SK-N-SH (cell line): Measurements from ENCODE around the gene ZNF814. TPM values are rescaled to one million over a fixed set of nuclear protein-coding genes. Genes with fewer than 3 reads are reported as not detected.
"Not testable (repeated sequence)": the region's sequence is repeated elsewhere in the genome, so short reads cannot be mapped to it uniquely, and the experiment has no call there.

ENCODE experiments used
- CTCF ChIA-PET: fragments of 300-600, 350-600 bp; formaldehyde crosslinking; extraction: SDS; loops from one replicate; lab custom pipeline; 2021; lab: Yijun Ruan, JAX
- POLR2A ChIA-PET: fragments of 350-600 bp; sonication (Branson Sonifier 250); formaldehyde crosslinking; extraction: SDS; loops from one replicate; lab custom pipeline; 2020; ENCODE audit warnings: antibody characterized with exemption, inconsistent platforms; lab: Yijun Ruan, JAX
- DNase-seq: peaks from one replicate; pipeline ENCODE4 v3.0.0; 2012
- H2AFZ ChIP-seq: fragments of 200-600 bp; sonication (generic); 2 replicates; pipeline ENCODE4 v1.8.1; 2016; ENCODE audit warnings: antibody characterized with exemption, mild to moderate bottlenecking, low read depth
- H3F3A ChIP-seq: fragments of 200-600 bp; sonication (generic); replicated peaks from 2 replicates; pipeline ENCODE3; 2016; ENCODE audit warnings: antibody characterized with exemption, mild to moderate bottlenecking; ENCODE audit not compliant: insufficient read depth
- H3K27ac ChIP-seq, 2 experiments: fragments of 200-500 bp in 1 of 2; fragments of 200-600 bp in 1 of 2; sonication (Bioruptor generic) in 1 of 2; sonication (generic), shearing (Covaris generic) in 1 of 2; 2 replicates each; pipeline versions ENCODE4 v1.5.1 to v1.6.1; 2014 to 2016; ENCODE audit warnings: low read depth in 2 of 2, inconsistent platforms in 1 of 2, low read length in 1 of 2, mild to moderate bottlenecking in 1 of 2, mixed read lengths in 1 of 2
- H3K27me3 ChIP-seq: fragments of 200-600 bp; sonication (generic), shearing (Covaris generic); 2 replicates; pipeline ENCODE4 v1.6.1; 2016; ENCODE audit warnings: mixed run types; ENCODE audit not compliant: insufficient read depth
- H3K36me3 ChIP-seq, 2 experiments: fragments of 200-500 bp in 1 of 2; fragments of 200-600 bp in 1 of 2; sonication (Bioruptor generic) in 1 of 2; sonication (generic) in 1 of 2; replicated peaks in 1 of 2; 2 replicates each; pipeline versions ENCODE3 to v1.5.1; 2014 to 2016; ENCODE audit warnings: low read length in 1 of 2, mild to moderate bottlenecking in 1 of 2; ENCODE audit not compliant: insufficient read depth in 2 of 2, control insufficient read depth in 1 of 2
- H3K4me1 ChIP-seq, 2 experiments: fragments of 200-500 bp in 1 of 2; fragments of 200-600 bp in 1 of 2; sonication (Bioruptor generic) in 1 of 2; sonication (generic), shearing (Covaris generic) in 1 of 2; 2 replicates each; pipeline versions ENCODE4 v1.5.1 to v1.6.1; 2014 to 2016; ENCODE audit warnings: low read depth in 1 of 2, low read length in 1 of 2, mixed run types in 1 of 2; ENCODE audit not compliant: insufficient read depth in 2 of 2, control insufficient read depth in 1 of 2
- H3K4me2 ChIP-seq: fragments of 200-600 bp; sonication (generic), shearing (Covaris generic); 2 replicates; pipeline ENCODE4 v1.6.1; 2017; ENCODE audit warnings: mixed run types
- H3K4me3 ChIP-seq, 2 experiments: fragments of 200-500 bp in 1 of 2; fragments of 200-600 bp in 1 of 2; sonication (Bioruptor generic) in 1 of 2; sonication (generic), shearing (Covaris generic) in 1 of 2; 2 replicates each; pipeline versions ENCODE4 v1.5.1 to v1.8.1; 2014 to 2016; ENCODE audit warnings: low read depth in 2 of 2, inconsistent platforms in 1 of 2, low read length in 1 of 2, mild to moderate bottlenecking in 1 of 2, mixed read lengths in 1 of 2, moderate library complexity in 1 of 2
- H3K79me2 ChIP-seq: fragments of 200-600 bp; sonication (generic); 2 replicates; pipeline ENCODE4 v1.8.1; 2017; ENCODE audit warnings: mild to moderate bottlenecking; ENCODE audit not compliant: insufficient read depth
- H3K9ac ChIP-seq: fragments of 200-600 bp; sonication (generic); 2 replicates; pipeline ENCODE4 v1.6.1; 2017; ENCODE audit warnings: mixed run types
- H3K9me2 ChIP-seq: fragments of 200-600 bp; sonication (generic); 2 replicates; pipeline ENCODE4 v1.6.1; 2017; ENCODE audit warnings: mixed run types
- H3K9me3 ChIP-seq: fragments of 200-600 bp; sonication (generic); 2 replicates; pipeline ENCODE4 v1.6.1; 2017; ENCODE audit warnings: mixed run types, mild to moderate bottlenecking, moderate library complexity
- H4K20me1 ChIP-seq: fragments of 200-600 bp; sonication (generic); 2 replicates; pipeline ENCODE4 v1.6.1; 2017; ENCODE audit warnings: mild to moderate bottlenecking, mixed run types; ENCODE audit not compliant: insufficient read depth
- NFIC ChIP-seq: IDR thresholded peaks from 2 replicates; pipeline ENCODE4 v1.4.0; 2012; ENCODE audit warnings: borderline replicate concordance
- TCF12 ChIP-seq: IDR thresholded peaks from 2 replicates; pipeline ENCODE4 v1.4.0; 2012
- WGBS: methylation state at CpG from one replicate; pipeline ENCODE4 v1.1.6; 2017; ENCODE audit warnings: low lambda C conversion rate; 5-methylcytosine and 5-hydroxymethylcytosine counted together
- polyA plus RNA-seq, 3 experiments: library from polyadenylated mRNA; depleted of rRNA; stranded (reverse); fragments of >200 nt; gene quantifications; 2 replicates each; pipeline ENCODE4 v1.2.3, GENCODE V29; 2012
- TF ChIP-seq, protein P1 (sequence below): IDR thresholded peaks from 2 replicates; pipeline ENCODE4; 2012
- TF ChIP-seq, protein P2 (sequence below): IDR thresholded peaks from 2 replicates; pipeline ENCODE4 v1.6.1; 2012; ENCODE audit warnings: mild to moderate bottlenecking, low read depth, low read length, moderate library complexity

The ZNF814 gene
- polyA plus RNA-seq, 1 of the 3 experiments (the other 2 are of a cell fraction): 4.3 TPM

DNA sequence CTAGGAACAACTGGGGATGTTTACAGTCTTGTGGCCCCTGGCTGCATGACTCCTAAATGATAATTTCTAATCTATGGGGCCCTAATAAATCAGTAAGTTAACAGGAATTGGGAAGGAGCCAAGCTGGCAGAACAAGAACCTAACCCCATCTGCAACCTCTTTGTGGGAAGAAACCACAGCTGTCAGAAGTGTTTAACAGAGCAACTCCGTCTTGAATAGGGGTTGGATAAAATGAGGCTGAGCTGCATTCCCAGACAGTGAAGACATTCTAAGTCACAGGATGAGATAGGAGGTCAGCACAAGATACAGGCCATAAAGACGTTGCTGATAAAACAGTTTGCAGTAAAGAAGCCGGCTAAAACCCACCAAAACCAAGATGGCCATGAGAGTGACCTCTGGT, 1.9 kb upstream of the ZNF814 start:
- H3K9ac ChIP-seq, H3K36me3 ChIP-seq, DNase-seq, H3K27me3 ChIP-seq, H2AFZ ChIP-seq, H3K9me3 ChIP-seq, H3K4me1 ChIP-seq, H4K20me1 ChIP-seq, H3K27ac ChIP-seq, H3F3A ChIP-seq, H3K9me2 ChIP-seq, CTCF ChIA-PET, H3K79me2 ChIP-seq, POLR2A ChIA-PET, H3K4me2 ChIP-seq, H3K4me3 ChIP-seq: not testable (repeated sequence)
- TF ChIP-seq TCF12 (peak; percentile 53; the same call in 1 of the 2 replicates), NFIC (peak; percentile 33; the same call in 1 of the 2 replicates)
- TF ChIP-seq, protein P1, sequence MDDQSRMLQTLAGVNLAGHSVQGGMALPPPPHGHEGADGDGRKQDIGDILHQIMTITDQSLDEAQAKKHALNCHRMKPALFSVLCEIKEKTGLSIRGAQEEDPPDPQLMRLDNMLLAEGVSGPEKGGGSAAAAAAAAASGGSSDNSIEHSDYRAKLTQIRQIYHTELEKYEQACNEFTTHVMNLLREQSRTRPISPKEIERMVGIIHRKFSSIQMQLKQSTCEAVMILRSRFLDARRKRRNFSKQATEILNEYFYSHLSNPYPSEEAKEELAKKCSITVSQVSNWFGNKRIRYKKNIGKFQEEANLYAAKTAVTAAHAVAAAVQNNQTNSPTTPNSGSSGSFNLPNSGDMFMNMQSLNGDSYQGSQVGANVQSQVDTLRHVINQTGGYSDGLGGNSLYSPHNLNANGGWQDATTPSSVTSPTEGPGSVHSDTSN: peak; percentile 71
- WGBS: 33% methylated on average over 3 of the region's 3 CpGs

DNA sequence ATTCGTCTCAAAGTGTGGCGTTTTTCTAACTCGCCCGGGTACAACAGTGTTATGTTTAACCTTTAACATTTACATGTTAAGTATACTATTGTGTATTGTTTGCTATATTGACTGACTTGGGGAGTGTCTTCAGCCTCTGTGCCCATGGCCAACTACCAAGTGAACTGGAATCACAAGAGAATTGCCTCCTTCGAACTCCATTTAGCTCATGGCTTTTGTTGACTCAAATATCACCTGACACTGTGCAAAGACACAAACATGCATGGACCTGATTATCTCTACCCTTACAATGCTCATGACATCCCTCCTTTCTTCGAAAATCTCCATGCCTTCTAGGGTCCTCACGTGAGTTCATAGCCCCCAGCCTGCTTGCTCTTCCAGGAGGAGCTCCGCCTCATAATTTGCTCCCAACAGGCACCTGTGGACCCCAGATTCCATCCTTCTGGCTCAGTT, 704 bp downstream of the ZNF814 start:
- DNase-seq: peak; percentile 32
- Histone ChIP-seq H3K9me2 (no peaks in the 10 kb centered on the region), H3K79me2 (no peaks in the 10 kb centered on the region), H3K4me1 (no peaks in the 10 kb centered on the region), H3K4me2 (peak overlapping the region; percentile 37; the same call in 1 of the 2 replicates), H3K9me3 (no peaks in the 10 kb centered on the region; the same call in 1 of the 2 replicates), H2AFZ (no peak overlapping the region), H3K27me3 (no peaks in the 10 kb centered on the region), H3K9ac (no peak overlapping the region), H3F3A (no peaks in the 10 kb centered on the region), H3K4me3 (peak overlapping the region; percentile 43 to 56; a peak in 3 of 4 replicates), H3K27ac (no peak overlapping the region; a peak in 1 of 4 replicates), H4K20me1 (no peaks in the 10 kb centered on the region), H3K36me3 (peaks cover 0 to 1% of the 10 kb centered on the region in 2 experiments)
- CTCF ChIA-PET: interaction anchor here (1.0 to 1.2 kb wide), 2 partner anchors 16 to 267 kb away, joined by 3 read pairs; no protein-coding TSS in a partner anchor
- WGBS: 40% methylated on average over 8 of the region's 8 CpGs
- TF ChIP-seq, protein P2, sequence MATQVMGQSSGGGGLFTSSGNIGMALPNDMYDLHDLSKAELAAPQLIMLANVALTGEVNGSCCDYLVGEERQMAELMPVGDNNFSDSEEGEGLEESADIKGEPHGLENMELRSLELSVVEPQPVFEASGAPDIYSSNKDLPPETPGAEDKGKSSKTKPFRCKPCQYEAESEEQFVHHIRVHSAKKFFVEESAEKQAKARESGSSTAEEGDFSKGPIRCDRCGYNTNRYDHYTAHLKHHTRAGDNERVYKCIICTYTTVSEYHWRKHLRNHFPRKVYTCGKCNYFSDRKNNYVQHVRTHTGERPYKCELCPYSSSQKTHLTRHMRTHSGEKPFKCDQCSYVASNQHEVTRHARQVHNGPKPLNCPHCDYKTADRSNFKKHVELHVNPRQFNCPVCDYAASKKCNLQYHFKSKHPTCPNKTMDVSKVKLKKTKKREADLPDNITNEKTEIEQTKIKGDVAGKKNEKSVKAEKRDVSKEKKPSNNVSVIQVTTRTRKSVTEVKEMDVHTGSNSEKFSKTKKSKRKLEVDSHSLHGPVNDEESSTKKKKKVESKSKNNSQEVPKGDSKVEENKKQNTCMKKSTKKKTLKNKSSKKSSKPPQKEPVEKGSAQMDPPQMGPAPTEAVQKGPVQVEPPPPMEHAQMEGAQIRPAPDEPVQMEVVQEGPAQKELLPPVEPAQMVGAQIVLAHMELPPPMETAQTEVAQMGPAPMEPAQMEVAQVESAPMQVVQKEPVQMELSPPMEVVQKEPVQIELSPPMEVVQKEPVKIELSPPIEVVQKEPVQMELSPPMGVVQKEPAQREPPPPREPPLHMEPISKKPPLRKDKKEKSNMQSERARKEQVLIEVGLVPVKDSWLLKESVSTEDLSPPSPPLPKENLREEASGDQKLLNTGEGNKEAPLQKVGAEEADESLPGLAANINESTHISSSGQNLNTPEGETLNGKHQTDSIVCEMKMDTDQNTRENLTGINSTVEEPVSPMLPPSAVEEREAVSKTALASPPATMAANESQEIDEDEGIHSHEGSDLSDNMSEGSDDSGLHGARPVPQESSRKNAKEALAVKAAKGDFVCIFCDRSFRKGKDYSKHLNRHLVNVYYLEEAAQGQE: no peak
- POLR2A ChIA-PET: no interaction called here
